Sigmoid colon (tissue), 7 donors: ENCODE results near the gene PPP2R2C. TPM values are rescaled to one million over a fixed set of nuclear protein-coding genes. Genes with fewer than 3 reads are reported as not detected.
A peak's percentile ranks its signal among the peaks of the same experiment; 100 is the strongest.

Experiments
- DNase-seq: peaks from one replicate; pipeline ENCODE4 v3.0.0-alpha.2; 2019
- H3K27ac ChIP-seq, 4 donors: fragments of 200-600 bp; sonication (generic); one replicate each; pipeline ENCODE4 v1.5.1; 2016 to 2019; ENCODE audit warnings: mild to moderate bottlenecking in 1 of 4
- H3K27me3 ChIP-seq, 3 donors: fragments of 200-600 bp; sonication (generic); one replicate each; pipeline ENCODE4 v1.5.1; 2019; ENCODE audit warnings: mild to moderate bottlenecking in 1 of 3
- H3K36me3 ChIP-seq, 4 donors: fragments of 200-600 bp; sonication (generic); one replicate each; pipeline ENCODE4 v1.5.1; 2016 to 2019
- H3K4me1 ChIP-seq, 4 donors: fragments of 200-600 bp; sonication (generic); one replicate each; pipeline ENCODE4 v1.5.1; 2017 to 2019
- H3K4me3 ChIP-seq, 4 donors: fragments of 200-600 bp; sonication (generic); one replicate each; pipeline ENCODE4 v1.5.1; 2017 to 2019; ENCODE audit warnings: mild to moderate bottlenecking in 2 of 4, moderate library complexity in 1 of 4
- H3K9me3 ChIP-seq, 4 donors: fragments of 200-600 bp in 3 of 4; sonication (generic) in 3 of 4; one replicate each; pipeline versions ENCODE4 v1.5.1 to v1.6.1; 2013 to 2019
- CTCF ChIP-seq, 4 experiments: fragments of 450-650 bp in 3 of 4; fragments of 200-600 bp in 1 of 4; IDR thresholded peaks; one replicate each; pipeline ENCODE4 v1.5.1; 2016 to 2019; ENCODE audit warnings: antibody characterized with exemption in 4 of 4, mild to moderate bottlenecking in 3 of 4, moderate library complexity in 2 of 4
- EP300 ChIP-seq, 4 donors: sonication (generic); formaldehyde crosslinking; IDR thresholded peaks; one replicate each; pipeline ENCODE4 v1.6.1; 2017; ENCODE audit warnings: antibody characterized with exemption in 4 of 4
- POLR2A ChIP-seq, 2 donors: fragments of 450-650 bp; IDR thresholded peaks; one replicate each; pipeline ENCODE4 v1.6.1; 2016; ENCODE audit warnings: antibody characterized with exemption in 2 of 2, mild to moderate bottlenecking in 2 of 2, moderate library complexity in 2 of 2
- POLR2AphosphoS5 ChIP-seq, 4 donors: sonication (generic); formaldehyde crosslinking; IDR thresholded peaks; one replicate each; pipeline ENCODE4 v1.6.1; 2017; ENCODE audit warnings: antibody characterized with exemption in 4 of 4
- WGBS, 2 donors: extraction: QIAGEN DNeasy Blood & Tissue Kit; methylation state at CpG; one replicate each; pipeline ENCODE4 v1.1.7; 2013; 5-methylcytosine and 5-hydroxymethylcytosine counted together
- intact Hi-C: fragments of 100-400 bp; cut with DNase I; formaldehyde crosslinking; loops from one replicate; pipeline ENCODE4 v1.15.1; 2023
- polyA plus RNA-seq, 3 donors: library from polyadenylated mRNA; stranded (reverse); fragments of 200-250 nt; gene quantifications; one replicate each; pipeline ENCODE4 v1.2.3, GENCODE V29; 2013
- total RNA-seq, 4 donors: library from RNA; depleted of rRNA; stranded (reverse); fragments of >200 nt; gene quantifications; one replicate each; pipeline ENCODE4 v1.1.0, GENCODE V29; 2016
- donor health status: healthy with polysubstance abuse.
- donor health status: Bipolar disorder and iron deficiency.
- donor health status: healthy.

Gene PPP2R2C
- total and polyA plus RNA-seq, 7 donors = 0.49 to 2.8 (median 1.1) TPM; not detected in 2

GRCh38 chr4:6440506-6441201, 31.8 kb downstream of the PPP2R2C start:
- Histone ChIP-seq H3K27me3 (peaks cover 0 to 18% (median 3%) of the 10 kb centered on the region in 3 donors), H3K4me1 (peaks cover 0 to 20% (median 14%) of the 10 kb centered on the region in 4 donors), H3K4me3 (no peak overlapping the region), H3K36me3 (no peaks in the 10 kb centered on the region), H3K27ac (no peak overlapping the region), H3K9me3 (no peaks in the 10 kb centered on the region)
- WGBS, 2 donors = 57 to 68% methylated on average over 8 of the region's 8 CpGs
- TF ChIP-seq EP300 (IDR thresholded peaks at IDR 0.05) (no peak), CTCF (IDR thresholded peaks at IDR 0.05) (no peak), POLR2AphosphoS5 (IDR thresholded peaks at IDR 0.05) (no peak), POLR2A (IDR thresholded peaks at IDR 0.05) (no peak)
- intact Hi-C loops = loop anchor here (10.0 kb wide), 1 partner anchor 56 kb away; no protein-coding TSS in a partner anchor
- no peak for DNase-seq

GRCh38 chr4:6439120-6439762, 33.2 kb downstream of the PPP2R2C start:
- no peak overlapping the region for H3K27ac ChIP-seq
- H3K36me3 ChIP-seq = no peaks in the 10 kb centered on the region
- H3K9me3 ChIP-seq = no peaks in the 10 kb centered on the region
- no peak for DNase-seq
- H3K4me1 ChIP-seq = peaks cover 0 to 20% (median 14%) of the 10 kb centered on the region in 4 donors
- H3K27me3 ChIP-seq = peaks cover 0 to 13% (median 3%) of the 10 kb centered on the region in 3 donors
- 75 to 79% methylated on average over 6 of the region's 6 CpGs for WGBS, 2 donors
- TF ChIP-seq CTCF (IDR thresholded peaks at IDR 0.05) (no peak), EP300 (IDR thresholded peaks at IDR 0.05) (no peak), POLR2A (IDR thresholded peaks at IDR 0.05) (no peak), POLR2AphosphoS5 (IDR thresholded peaks at IDR 0.05) (no peak)
- intact Hi-C loops = no loop called here
- no peak overlapping the region for H3K4me3 ChIP-seq

GRCh38 chr4:6437826-6438238, 34.6 kb downstream of the PPP2R2C start:
- Histone ChIP-seq H3K9me3 (no peaks in the 10 kb centered on the region), H3K27ac (peak overlapping the region in 3 of 4 donors; percentile 50 to 55 (median 53)), H3K27me3 (peaks cover 0 to under 1% (median 0%) of the 10 kb centered on the region in 3 donors), H3K36me3 (no peaks in the 10 kb centered on the region), H3K4me1 (peaks cover 0 to 20% (median 14%) of the 10 kb centered on the region in 4 donors), H3K4me3 (no peak overlapping the region)
- TF ChIP-seq POLR2AphosphoS5 (IDR thresholded peaks at IDR 0.05) (peak in 2 of 4 donors; percentile 9 to 20), POLR2A (IDR thresholded peaks at IDR 0.05) (no peak)
- intact Hi-C loops = no loop called here
- no peak for DNase-seq
- 70 to 76% methylated on average over 5 of the region's 5 CpGs for WGBS, 2 donors

- TF ChIP-seq POLR2A (IDR thresholded peaks at IDR 0.05) = no peak
- TF ChIP-seq EP300 (IDR thresholded peaks at IDR 0.05) = no peak
- TF ChIP-seq POLR2AphosphoS5 (IDR thresholded peaks at IDR 0.05) = no peak
- TF ChIP-seq CTCF (IDR thresholded peaks at IDR 0.05) = no peak
- Histone ChIP-seq H3K27ac (no peak overlapping the region), H3K4me1 (peaks cover 0 to 20% (median 14%) of the 10 kb centered on the region in 4 donors), H3K9me3 (no peaks in the 10 kb centered on the region), H3K4me3 (no peak overlapping the region), H3K27me3 (no peaks in the 10 kb centered on the region), H3K36me3 (no peaks in the 10 kb centered on the region)
- DNase-seq = no peak
- intact Hi-C loops = no loop called here
Observed at GRCh38 chr4:6435010-6435409, 37.4 kb downstream of the PPP2R2C start.

GRCh38 chr4:6430927-6431326, 41.5 kb downstream of the PPP2R2C start:
- Histone ChIP-seq H3K4me3 (no peak overlapping the region), H3K27me3 (no peaks in the 10 kb centered on the region), H3K27ac (no peak overlapping the region), H3K9me3 (no peaks in the 10 kb centered on the region), H3K4me1 (no peaks in the 10 kb centered on the region), H3K36me3 (no peaks in the 10 kb centered on the region)
- DNase-seq = no peak
- intact Hi-C loops = no loop called here
- TF ChIP-seq CTCF (IDR thresholded peaks at IDR 0.05) = no peak
- no peak for TF ChIP-seq POLR2AphosphoS5 (IDR thresholded peaks at IDR 0.05)
- no peak for TF ChIP-seq EP300 (IDR thresholded peaks at IDR 0.05)
- TF ChIP-seq POLR2A (IDR thresholded peaks at IDR 0.05) = no peak
- WGBS, 2 donors = 63 to 65% methylated on average over 4 of the region's 4 CpGs
